ENCODE measurements around the gene TAMALIN. TPM values are rescaled to one million over a fixed set of nuclear protein-coding genes. Genes with fewer than 3 reads are reported as not detected.

The TAMALIN gene
- total and polyA plus RNA-seq, 9 donors: 16.8 to 84.1 (median 32.2) TPM

DNA sequence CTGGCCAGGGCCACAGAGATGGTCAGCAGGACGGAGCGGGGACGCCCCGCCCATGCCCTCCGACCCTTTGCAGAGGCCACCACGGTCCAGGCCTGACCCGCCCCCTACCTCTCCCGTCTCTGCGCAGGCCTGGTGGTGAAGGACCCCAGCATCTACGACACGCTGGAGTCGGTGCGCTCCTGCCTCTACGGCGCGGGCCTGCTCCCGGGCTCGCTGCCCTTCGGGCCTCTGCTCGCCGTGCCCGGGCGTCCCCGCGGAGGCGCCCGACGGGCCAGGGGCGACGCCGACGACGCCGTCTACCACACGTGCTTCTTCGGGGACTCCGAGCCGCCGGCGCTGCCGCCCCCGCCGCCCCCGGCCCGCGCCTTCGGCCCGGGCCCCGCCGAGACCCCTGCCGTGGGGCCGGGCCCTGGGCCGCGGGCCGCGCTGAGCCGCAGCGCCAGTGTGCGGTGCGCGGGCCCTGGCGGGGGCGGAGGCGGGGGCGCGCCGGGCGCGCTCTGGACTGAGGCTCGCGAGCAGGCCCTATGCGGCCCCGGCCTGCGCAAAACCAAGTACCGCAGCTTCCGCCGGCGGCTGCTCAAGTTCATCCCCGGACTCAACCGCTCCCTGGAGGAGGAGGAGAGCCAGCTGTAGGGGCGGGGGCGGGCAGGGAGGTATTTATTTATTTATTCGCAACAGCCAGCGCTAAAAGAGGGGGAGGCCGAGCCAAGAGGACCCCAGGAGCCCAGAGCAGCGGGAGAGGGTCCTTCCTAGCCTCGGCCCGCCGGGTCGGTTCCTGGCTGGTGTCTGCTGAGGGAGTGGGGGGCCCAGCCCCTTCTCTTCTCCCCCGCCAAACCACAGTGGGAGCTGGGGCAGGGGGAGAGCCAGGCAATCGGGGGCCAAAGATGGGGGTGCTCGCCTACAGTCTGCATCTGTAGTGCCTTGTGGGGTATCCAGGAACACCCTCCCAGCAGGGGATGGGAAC, 8.1 kb downstream of the TAMALIN start:
- peaks cover 14% of the 10 kb centered on the region for H3K4me1 ChIP-seq (ENCODE audit: insufficient read depth)
- no peaks in the 10 kb centered on the region for H3K9me3 ChIP-seq
- intact Hi-C loops (cut with DNase I): no loop called here
- H3K4me3 ChIP-seq: no peak overlapping the region
- no peaks in the 10 kb centered on the region for H3K27me3 ChIP-seq
- TF ChIP-seq POLR2A (IDR thresholded peaks at IDR 0.05) (no peak), EP300 (IDR thresholded peaks at IDR 0.05) (no peak)
- TF ChIP-seq, protein P1, sequence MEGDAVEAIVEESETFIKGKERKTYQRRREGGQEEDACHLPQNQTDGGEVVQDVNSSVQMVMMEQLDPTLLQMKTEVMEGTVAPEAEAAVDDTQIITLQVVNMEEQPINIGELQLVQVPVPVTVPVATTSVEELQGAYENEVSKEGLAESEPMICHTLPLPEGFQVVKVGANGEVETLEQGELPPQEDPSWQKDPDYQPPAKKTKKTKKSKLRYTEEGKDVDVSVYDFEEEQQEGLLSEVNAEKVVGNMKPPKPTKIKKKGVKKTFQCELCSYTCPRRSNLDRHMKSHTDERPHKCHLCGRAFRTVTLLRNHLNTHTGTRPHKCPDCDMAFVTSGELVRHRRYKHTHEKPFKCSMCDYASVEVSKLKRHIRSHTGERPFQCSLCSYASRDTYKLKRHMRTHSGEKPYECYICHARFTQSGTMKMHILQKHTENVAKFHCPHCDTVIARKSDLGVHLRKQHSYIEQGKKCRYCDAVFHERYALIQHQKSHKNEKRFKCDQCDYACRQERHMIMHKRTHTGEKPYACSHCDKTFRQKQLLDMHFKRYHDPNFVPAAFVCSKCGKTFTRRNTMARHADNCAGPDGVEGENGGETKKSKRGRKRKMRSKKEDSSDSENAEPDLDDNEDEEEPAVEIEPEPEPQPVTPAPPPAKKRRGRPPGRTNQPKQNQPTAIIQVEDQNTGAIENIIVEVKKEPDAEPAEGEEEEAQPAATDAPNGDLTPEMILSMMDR (IDR thresholded peaks at IDR 0.05): no peak
- no peak overlapping the region for H3K27ac ChIP-seq
- 78 to 87% (median 79%) methylated on average over 40 to 93 of the region's 93 CpGs for WGBS, 3 donors
- DNase-seq: peak in 1 of 5 donors; percentile 38
- no peaks in the 10 kb centered on the region for H3K36me3 ChIP-seq

DNA sequence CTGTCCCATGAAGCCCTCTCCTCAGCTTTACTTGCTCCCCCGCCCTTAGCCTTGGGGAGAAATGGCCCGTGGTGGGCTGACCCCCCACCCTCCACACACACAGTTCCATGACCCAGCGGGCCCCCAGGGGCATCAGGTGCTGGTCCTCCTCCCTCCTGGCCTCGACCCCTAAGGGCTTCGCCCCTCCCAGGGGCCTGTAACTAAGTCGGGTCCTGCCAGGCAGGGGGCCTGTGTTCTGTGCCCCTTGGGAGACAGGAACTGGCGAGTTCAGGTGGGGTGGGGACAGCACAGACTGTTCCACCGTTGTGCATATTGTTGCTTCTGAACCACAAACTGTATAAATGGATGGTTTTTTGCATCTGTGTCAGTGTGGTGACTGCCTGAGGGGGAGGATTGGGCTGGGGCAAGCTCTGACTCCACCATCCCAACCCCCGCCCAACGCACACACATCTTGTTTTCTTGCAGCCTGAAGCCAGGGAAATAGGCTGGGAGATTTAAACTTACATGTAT, 8.8 kb downstream of the TAMALIN start:
- H3K27me3 ChIP-seq: no peaks in the 10 kb centered on the region
- intact Hi-C loops (cut with DNase I): no loop called here
- no peaks in the 10 kb centered on the region for H3K9me3 ChIP-seq
- no peak overlapping the region for H3K27ac ChIP-seq
- DNase-seq: peak in 1 of 5 donors; percentile 37
- H3K4me3 ChIP-seq: no peak overlapping the region
- 69 to 78% (median 70%) methylated on average over 10 of the region's 10 CpGs for WGBS, 3 donors
- H3K36me3 ChIP-seq: no peaks in the 10 kb centered on the region
- H3K4me1 ChIP-seq (ENCODE audit: insufficient read depth): peaks cover 10% of the 10 kb centered on the region
- TF ChIP-seq EP300 (IDR thresholded peaks at IDR 0.05) (no peak), POLR2A (IDR thresholded peaks at IDR 0.05) (no peak)
- TF ChIP-seq, protein P1 (IDR thresholded peaks at IDR 0.05): no peak

DNA sequence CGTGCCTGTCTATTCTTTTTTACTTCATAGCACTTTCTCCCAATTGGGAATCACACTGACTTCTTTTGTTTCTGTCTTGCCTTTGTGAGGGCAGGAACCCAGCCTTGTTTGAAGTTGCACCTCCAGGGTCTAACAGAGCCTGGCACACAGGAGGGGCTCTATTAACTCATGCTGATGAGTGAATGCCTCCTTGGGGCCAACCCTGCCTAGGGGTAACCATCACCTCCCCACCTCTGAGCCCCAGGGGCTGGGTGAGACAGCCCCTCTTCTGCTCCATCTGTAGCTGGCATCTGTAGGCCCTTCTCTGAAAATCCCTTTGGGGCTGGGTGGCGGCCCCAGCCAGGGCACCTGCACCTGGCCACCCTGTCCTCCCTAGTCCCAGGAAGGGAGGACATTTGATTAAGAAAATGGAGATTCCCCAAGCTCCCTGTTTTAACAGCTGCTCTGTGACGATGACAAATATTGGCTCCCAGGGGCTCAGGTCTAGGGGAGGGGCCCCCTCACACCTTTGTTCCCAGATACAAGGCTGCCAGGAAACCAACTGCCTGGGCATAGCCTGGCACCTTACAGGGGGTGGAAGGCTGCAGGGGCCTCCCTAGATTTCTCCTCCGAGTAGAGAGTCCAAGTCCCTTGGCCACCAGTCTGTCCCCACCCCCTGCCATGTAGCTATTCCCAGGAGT, 11.8 kb downstream of the TAMALIN start:
- intact Hi-C loops (cut with DNase I): no loop called here
- WGBS, 3 donors: 73 to 92% (median 82%) methylated on average over 4 of the region's 4 CpGs

More for the DNA sequence above, 11.8 kb downstream of the TAMALIN start:
- Histone ChIP-seq H3K27me3 (no peaks in the 10 kb centered on the region), H3K4me1 (ENCODE audit: insufficient read depth) (no peaks in the 10 kb centered on the region), H3K9me3 (no peaks in the 10 kb centered on the region), H3K36me3 (no peaks in the 10 kb centered on the region), H3K4me3 (no peak overlapping the region), H3K27ac (no peak overlapping the region)
- TF ChIP-seq POLR2A (IDR thresholded peaks at IDR 0.05) (no peak), EP300 (IDR thresholded peaks at IDR 0.05) (no peak)
- TF ChIP-seq, protein P1 (IDR thresholded peaks at IDR 0.05): no peak
- DNase-seq: no peak

All from ovary (tissue), 9 donors.